DND-41 (cell line): Measurements from ENCODE around the gene SOST.

Experiments
- ATAC-seq: fragments of 200-7000 bp; cut with Tn5 transposase; 3 replicates; pipeline ENCODE4 v1.9.1; 2021; ENCODE audit warnings: low read depth; ENCODE audit not compliant: insufficient read depth
- DNase-seq: peaks from one replicate; pipeline ENCODE4 v3.0.0-alpha.2; 2020
- H2AFZ ChIP-seq: 2 replicates; pipeline ENCODE4 v1.6.0; 2012; ENCODE audit warnings: low read depth, low read length
- H3K27ac ChIP-seq: 2 replicates; pipeline ENCODE4 v1.5.1; 2012; ENCODE audit warnings: low read length, inconsistent platforms
- H3K27me3 ChIP-seq: fragments of 200-600 bp; sonication (generic); 2 replicates; pipeline ENCODE4 v1.6.0; 2012; ENCODE audit warnings: low read length, mild to moderate bottlenecking, inconsistent platforms; ENCODE audit not compliant: insufficient read depth, poor library complexity
- H3K36me3 ChIP-seq: 2 replicates; pipeline ENCODE4 v1.5.1; 2012; ENCODE audit warnings: low read length, inconsistent platforms; ENCODE audit not compliant: insufficient read depth
- H3K4me1 ChIP-seq: 2 replicates; pipeline ENCODE4 v1.5.1; 2012; ENCODE audit warnings: mild to moderate bottlenecking, low read length; ENCODE audit not compliant: insufficient read depth
- H3K4me2 ChIP-seq: 2 replicates; pipeline ENCODE4 v1.6.0; 2012; ENCODE audit warnings: mild to moderate bottlenecking, moderate library complexity, low read length, inconsistent platforms; ENCODE audit not compliant: insufficient read depth
- H3K4me3 ChIP-seq, 2 experiments: fragments of 200-600 bp in 1 of 2; shearing (Covaris generic) in 1 of 2; 2 replicates each; pipeline ENCODE4 v1.5.1; 2012 to 2016; ENCODE audit warnings: inconsistent platforms in 2 of 2, low read length in 2 of 2, mild to moderate bottlenecking in 2 of 2, low read depth in 1 of 2, moderate library complexity in 1 of 2
- H3K79me2 ChIP-seq: 2 replicates; pipeline ENCODE4 v1.6.0; 2012; ENCODE audit warnings: low read length, inconsistent platforms; ENCODE audit not compliant: insufficient read depth
- H3K9ac ChIP-seq: 2 replicates; pipeline ENCODE4 v1.6.0; 2012; ENCODE audit warnings: low read depth, mild to moderate bottlenecking, inconsistent platforms, low read length, moderate library complexity
- H3K9me3 ChIP-seq: 2 replicates; pipeline ENCODE4 v1.5.1; 2012; ENCODE audit warnings: low read length, moderate library complexity, mild to moderate bottlenecking, inconsistent platforms; ENCODE audit not compliant: insufficient read depth, severe bottlenecking
- H4K20me1 ChIP-seq: 2 replicates; pipeline ENCODE4 v1.6.0; 2012; ENCODE audit warnings: low read length; ENCODE audit not compliant: insufficient read depth
- CTCF ChIP-seq: IDR thresholded peaks from 2 replicates; pipeline ENCODE4 v1.5.1; 2012; ENCODE audit warnings: borderline replicate concordance, low read length, moderate library complexity, mild to moderate bottlenecking; ENCODE audit not compliant: poor library complexity, severe bottlenecking; ENCODE audit errors: extremely low read depth
- EZH2 ChIP-seq: IDR thresholded peaks from 3 replicates; pipeline ENCODE4 v1.6.1; 2012; ENCODE audit warnings: borderline replicate concordance, low read depth, mild to moderate bottlenecking, moderate library complexity, low read length, inconsistent platforms; ENCODE audit not compliant: severe bottlenecking

Gene SOST

GRCh38 chr17:43771463-43771862 lies 12.9 kb upstream of the SOST start:
- DNase-seq (no peak), ATAC-seq (no peak)
- Histone ChIP-seq H3K9me3 (no peaks in the 10 kb centered on the region), H3K4me3 (no peak overlapping the region), H3K27ac (no peak overlapping the region), H3K79me2 (no peaks in the 10 kb centered on the region), H3K27me3 (peaks cover 4% of the 10 kb centered on the region), H3K36me3 (no peaks in the 10 kb centered on the region), H2AFZ (no peak overlapping the region), H3K4me2 (no peak overlapping the region), H4K20me1 (no peaks in the 10 kb centered on the region), H3K9ac (no peak overlapping the region), H3K4me1 (no peaks in the 10 kb centered on the region)
- TF ChIP-seq EZH2 (no peak), CTCF (no peak)

- H3K9ac ChIP-seq = no peak overlapping the region
- no peak overlapping the region for H2AFZ ChIP-seq
- H3K4me3 ChIP-seq = no peak overlapping the region
- H3K27me3 ChIP-seq = peaks cover 4% of the 10 kb centered on the region
- no peak overlapping the region for H3K27ac ChIP-seq
- no peak for DNase-seq
- H3K79me2 ChIP-seq = no peaks in the 10 kb centered on the region
- H3K9me3 ChIP-seq = no peaks in the 10 kb centered on the region
- no peaks in the 10 kb centered on the region for H3K36me3 ChIP-seq
- H3K4me2 ChIP-seq = no peak overlapping the region
- TF ChIP-seq CTCF = no peak
- no peak for TF ChIP-seq EZH2
- H4K20me1 ChIP-seq = no peaks in the 10 kb centered on the region
- no peak for ATAC-seq
- H3K4me1 ChIP-seq = no peaks in the 10 kb centered on the region
Observed at GRCh38 chr17:43770957-43771356, 12.4 kb upstream of the SOST start.

GRCh38 chr17:43769859-43770258 lies 11.3 kb upstream of the SOST start:
- no peak for ATAC-seq
- Histone ChIP-seq H2AFZ (no peak overlapping the region), H3K4me2 (no peak overlapping the region), H4K20me1 (no peaks in the 10 kb centered on the region), H3K4me1 (no peaks in the 10 kb centered on the region), H3K36me3 (no peaks in the 10 kb centered on the region), H3K4me3 (no peak overlapping the region), H3K27ac (no peak overlapping the region), H3K9me3 (no peaks in the 10 kb centered on the region), H3K9ac (no peak overlapping the region), H3K79me2 (no peaks in the 10 kb centered on the region), H3K27me3 (peaks cover 4% of the 10 kb centered on the region)
- TF ChIP-seq CTCF = no peak
- TF ChIP-seq EZH2 = no peak
- DNase-seq = no peak

- no peak for DNase-seq
- Histone ChIP-seq H3K79me2 (no peaks in the 10 kb centered on the region), H3K9ac (no peak overlapping the region), H3K9me3 (no peaks in the 10 kb centered on the region), H2AFZ (no peak overlapping the region), H4K20me1 (no peaks in the 10 kb centered on the region), H3K4me2 (no peak overlapping the region), H3K4me3 (no peak overlapping the region), H3K4me1 (no peaks in the 10 kb centered on the region), H3K27ac (no peak overlapping the region), H3K27me3 (peaks cover 4% of the 10 kb centered on the region), H3K36me3 (no peaks in the 10 kb centered on the region)
- TF ChIP-seq CTCF (no peak), EZH2 (no peak)
- ATAC-seq = no peak
Observed at GRCh38 chr17:43769426-43769825, 10.8 kb upstream of the SOST start.
